ENCODE measurements around the gene LCLAT1. TPM values are rescaled to one million over a fixed set of nuclear protein-coding genes. Genes with fewer than 3 reads are reported as not detected.

The LCLAT1 gene
- total and polyA plus RNA-seq, 2 donors (not counting 1 experiment from before 2014, with no cell fraction given) = 5.1 to 21.9 TPM

DNA sequence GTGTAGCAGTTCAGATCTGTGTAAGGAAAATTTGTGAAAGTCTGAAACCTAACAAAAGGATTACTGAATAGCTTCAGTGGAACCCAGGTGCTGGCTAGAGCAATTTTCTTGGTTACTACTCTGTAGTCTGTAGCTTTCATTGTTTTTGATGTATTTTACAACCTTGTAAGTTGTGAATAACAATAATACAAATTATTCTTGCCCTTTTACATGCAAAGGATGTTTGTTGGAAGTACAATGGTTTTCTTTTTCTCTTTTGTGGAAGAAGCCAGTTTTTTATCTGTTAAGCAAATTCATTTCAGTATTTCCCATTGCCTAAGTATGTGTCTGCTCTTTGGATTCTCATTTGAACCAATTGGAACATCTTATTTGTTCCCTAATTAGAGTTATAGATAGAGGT is 10.2 kb downstream of the LCLAT1 start:
- POLR2A ChIA-PET = no interaction called here
- Mint-ChIP-seq H3K4me1 (peaks cover 51% of the 10 kb centered on the region), H3K27ac (no peak overlapping the region), H3K9me3 (ENCODE audit: insufficient read depth) (no peaks in the 10 kb centered on the region), H3K27me3 (no peaks in the 10 kb centered on the region), H3K4me3 (no peak overlapping the region)
- TF ChIP-seq, protein P1, sequence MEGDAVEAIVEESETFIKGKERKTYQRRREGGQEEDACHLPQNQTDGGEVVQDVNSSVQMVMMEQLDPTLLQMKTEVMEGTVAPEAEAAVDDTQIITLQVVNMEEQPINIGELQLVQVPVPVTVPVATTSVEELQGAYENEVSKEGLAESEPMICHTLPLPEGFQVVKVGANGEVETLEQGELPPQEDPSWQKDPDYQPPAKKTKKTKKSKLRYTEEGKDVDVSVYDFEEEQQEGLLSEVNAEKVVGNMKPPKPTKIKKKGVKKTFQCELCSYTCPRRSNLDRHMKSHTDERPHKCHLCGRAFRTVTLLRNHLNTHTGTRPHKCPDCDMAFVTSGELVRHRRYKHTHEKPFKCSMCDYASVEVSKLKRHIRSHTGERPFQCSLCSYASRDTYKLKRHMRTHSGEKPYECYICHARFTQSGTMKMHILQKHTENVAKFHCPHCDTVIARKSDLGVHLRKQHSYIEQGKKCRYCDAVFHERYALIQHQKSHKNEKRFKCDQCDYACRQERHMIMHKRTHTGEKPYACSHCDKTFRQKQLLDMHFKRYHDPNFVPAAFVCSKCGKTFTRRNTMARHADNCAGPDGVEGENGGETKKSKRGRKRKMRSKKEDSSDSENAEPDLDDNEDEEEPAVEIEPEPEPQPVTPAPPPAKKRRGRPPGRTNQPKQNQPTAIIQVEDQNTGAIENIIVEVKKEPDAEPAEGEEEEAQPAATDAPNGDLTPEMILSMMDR (IDR thresholded peaks at IDR 0.05) = no peak
- no peak for TF ChIP-seq EZH2 (IDR thresholded peaks at IDR 0.05; ENCODE audit: borderline replicate concordance, insufficient read depth, low read depth, low read length, poor library complexity, severe bottlenecking)
- CTCF ChIA-PET = interaction anchor here (1.8 kb wide), 1 partner anchor 218 kb away, joined by 3 read pairs; no protein-coding TSS in a partner anchor
- Histone ChIP-seq H3K27ac (ENCODE audit: low read length in 2 of 2) (no peak overlapping the region), H2AFZ (ENCODE audit: insufficient read depth, low read depth, low read length, poor library complexity, severe bottlenecking) (no peak overlapping the region), H3K4me3 (ENCODE audit: control extremely low read depth in 1 of 5, extremely low read depth in 1 of 5, insufficient read depth in 1 of 5, low read depth in 2 of 5, low read length in 4 of 5) (no peak overlapping the region), H3K4me2 (replicated peaks; ENCODE audit: low read depth, low read length, poor library complexity, severe bottlenecking) (no peak overlapping the region), H3K9ac (ENCODE audit: low read length) (no peak overlapping the region), H3K27me3 (replicated peaks in 1 of 4; ENCODE audit: control extremely low read depth in 1 of 4, control insufficient read depth in 3 of 4, insufficient read depth in 4 of 4, low read length in 3 of 4) (no peaks in the 10 kb centered on the region), H4K20me1 (ENCODE audit: control insufficient read depth, insufficient read depth, low read length, poor library complexity, severe bottlenecking) (peaks cover 4% of the 10 kb centered on the region), H3K9me3 (ENCODE audit: control extremely low read depth in 1 of 3, control insufficient read depth in 2 of 3, insufficient read depth in 1 of 3, low read length in 2 of 3) (peaks cover 0 to 7% (median 0%) of the 10 kb centered on the region in 3 donors), H3K4me1 (ENCODE audit: control insufficient read depth in 2 of 2, insufficient read depth in 2 of 2, low read length in 2 of 2) (peaks cover 16 to 20% of the 10 kb centered on the region in 2 donors), H3K36me3 (replicated peaks in 1 of 2; ENCODE audit: control extremely low read depth in 1 of 2, control insufficient read depth in 1 of 2, extremely low read depth in 1 of 2, insufficient read depth in 2 of 2, low read length in 1 of 2) (no peaks in the 10 kb centered on the region), H3K79me2 (ENCODE audit: control insufficient read depth, insufficient read depth, low read length) (peaks cover 86% of the 10 kb centered on the region)
- ATAC-seq (ENCODE audit: low read depth) (no peak), DNase-seq (no peak)
- intact Hi-C loops (cut with micrococcal nuclease) = no loop called here

DNA sequence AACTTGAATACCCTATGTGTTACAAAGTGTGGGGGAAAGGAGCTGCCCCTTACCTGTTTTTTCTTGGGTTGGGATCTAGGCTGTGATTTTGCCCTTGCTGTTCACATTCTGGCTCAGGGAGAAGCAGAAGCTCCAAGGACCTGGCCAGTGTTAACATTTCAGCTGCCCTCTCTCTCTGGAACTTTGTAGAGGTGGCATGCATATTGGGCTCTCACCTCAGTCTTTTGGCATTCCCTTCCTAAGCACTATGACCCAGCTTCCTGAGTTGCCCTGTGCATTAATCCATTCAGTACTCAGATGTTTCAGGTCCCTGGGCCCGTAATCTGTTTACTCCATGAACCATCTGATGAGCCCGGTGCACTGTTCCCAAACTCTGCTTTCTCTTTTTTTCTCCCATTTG is 12.1 kb downstream of the LCLAT1 start:
- WGBS (ENCODE audit: insufficient coverage) = 50% methylated on average over 2 of the region's 2 CpGs
- H3K4me1 ChIP-seq (ENCODE audit: control insufficient read depth in 2 of 2, insufficient read depth in 2 of 2, low read length in 2 of 2) = peaks cover 30 to 31% of the 10 kb centered on the region in 2 donors
- Mint-ChIP-seq H3K4me3 (no peak overlapping the region), H3K9me3 (ENCODE audit: insufficient read depth) (no peaks in the 10 kb centered on the region), H3K27me3 (no peaks in the 10 kb centered on the region), H3K4me1 (peaks cover 59% of the 10 kb centered on the region), H3K27ac (no peak overlapping the region)
- H4K20me1 ChIP-seq (ENCODE audit: control insufficient read depth, insufficient read depth, low read length, poor library complexity, severe bottlenecking) = peaks cover 4% of the 10 kb centered on the region
- H3K9ac ChIP-seq (ENCODE audit: low read length) = no peak overlapping the region
- peaks cover 75% of the 10 kb centered on the region for H3K79me2 ChIP-seq (ENCODE audit: control insufficient read depth, insufficient read depth, low read length)
- ATAC-seq (ENCODE audit: low read depth) (no peak), DNase-seq (no peak)
- no peak for TF ChIP-seq EZH2 (IDR thresholded peaks at IDR 0.05; ENCODE audit: borderline replicate concordance, insufficient read depth, low read depth, low read length, poor library complexity, severe bottlenecking)
- TF ChIP-seq, protein P1 (IDR thresholded peaks at IDR 0.05) = no peak
- H3K27ac ChIP-seq (ENCODE audit: low read length in 2 of 2) = no peak overlapping the region
- H3K4me2 ChIP-seq (replicated peaks; ENCODE audit: low read depth, low read length, poor library complexity, severe bottlenecking) = peak overlapping the region; percentile 2
- H3K4me3 ChIP-seq (ENCODE audit: control extremely low read depth in 1 of 5, extremely low read depth in 1 of 5, insufficient read depth in 1 of 5, low read depth in 2 of 5, low read length in 4 of 5) = no peak overlapping the region
- POLR2A ChIA-PET = no interaction called here
- H2AFZ ChIP-seq (ENCODE audit: insufficient read depth, low read depth, low read length, poor library complexity, severe bottlenecking) = no peak overlapping the region
- H3K27me3 ChIP-seq (replicated peaks in 1 of 4; ENCODE audit: control extremely low read depth in 1 of 4, control insufficient read depth in 3 of 4, insufficient read depth in 4 of 4, low read length in 3 of 4) = no peaks in the 10 kb centered on the region
- H3K9me3 ChIP-seq (ENCODE audit: control extremely low read depth in 1 of 3, control insufficient read depth in 2 of 3, insufficient read depth in 1 of 3, low read length in 2 of 3) = peaks cover 0 to 7% (median 0%) of the 10 kb centered on the region in 3 donors
- intact Hi-C loops (cut with micrococcal nuclease) = no loop called here
- CTCF ChIA-PET = interaction anchor here (2.1 kb wide), 1 partner anchor 14 kb away, joined by 6 read pairs; no protein-coding TSS in a partner anchor
- no peaks in the 10 kb centered on the region for H3K36me3 ChIP-seq (replicated peaks in 1 of 2; ENCODE audit: control extremely low read depth in 1 of 2, control insufficient read depth in 1 of 2, extremely low read depth in 1 of 2, insufficient read depth in 2 of 2, low read length in 1 of 2)

Data from B cell (primary cell).